ENCODE measurements around the gene TP53AIP1.

DNA sequence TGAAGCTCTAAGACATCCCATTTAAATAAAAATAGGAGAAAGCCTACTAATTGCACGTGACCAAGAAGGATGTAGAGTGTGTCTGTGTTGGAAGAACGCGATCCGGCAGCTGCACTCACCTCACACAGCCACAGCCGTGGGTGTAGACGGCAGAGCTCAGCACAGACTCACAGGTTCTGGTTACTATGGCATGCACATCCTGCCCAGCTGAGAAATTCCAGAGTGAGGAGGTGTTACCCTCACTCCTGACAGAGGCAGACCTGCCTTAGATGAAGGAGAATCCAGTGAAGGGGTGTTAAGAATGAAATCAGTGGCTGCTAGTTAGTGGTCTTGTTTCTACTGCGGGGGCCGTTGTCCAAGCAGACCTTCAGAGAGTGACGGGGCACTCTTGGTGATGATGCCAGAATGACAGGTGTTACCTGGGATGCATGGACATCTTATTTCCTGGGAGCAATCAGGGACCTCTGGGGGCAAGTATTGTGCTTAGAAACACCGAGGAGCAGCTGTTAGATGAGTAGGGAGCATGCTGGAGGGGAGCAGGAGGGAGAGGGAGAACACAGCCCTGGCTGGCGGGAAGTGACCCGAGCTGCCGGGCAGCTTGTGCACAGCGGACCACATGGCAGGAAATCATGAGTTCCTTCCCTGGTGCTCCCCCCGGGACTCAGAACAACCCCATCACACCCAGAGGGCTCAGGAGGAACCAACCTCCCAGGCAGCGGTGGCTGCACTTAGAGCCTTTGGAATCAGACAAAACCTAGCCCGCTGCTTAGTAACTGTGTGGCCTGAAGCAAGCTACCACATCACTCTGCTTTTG, 39.2 kb downstream of the TP53AIP1 start:
- TF ChIP-seq, protein P1, sequence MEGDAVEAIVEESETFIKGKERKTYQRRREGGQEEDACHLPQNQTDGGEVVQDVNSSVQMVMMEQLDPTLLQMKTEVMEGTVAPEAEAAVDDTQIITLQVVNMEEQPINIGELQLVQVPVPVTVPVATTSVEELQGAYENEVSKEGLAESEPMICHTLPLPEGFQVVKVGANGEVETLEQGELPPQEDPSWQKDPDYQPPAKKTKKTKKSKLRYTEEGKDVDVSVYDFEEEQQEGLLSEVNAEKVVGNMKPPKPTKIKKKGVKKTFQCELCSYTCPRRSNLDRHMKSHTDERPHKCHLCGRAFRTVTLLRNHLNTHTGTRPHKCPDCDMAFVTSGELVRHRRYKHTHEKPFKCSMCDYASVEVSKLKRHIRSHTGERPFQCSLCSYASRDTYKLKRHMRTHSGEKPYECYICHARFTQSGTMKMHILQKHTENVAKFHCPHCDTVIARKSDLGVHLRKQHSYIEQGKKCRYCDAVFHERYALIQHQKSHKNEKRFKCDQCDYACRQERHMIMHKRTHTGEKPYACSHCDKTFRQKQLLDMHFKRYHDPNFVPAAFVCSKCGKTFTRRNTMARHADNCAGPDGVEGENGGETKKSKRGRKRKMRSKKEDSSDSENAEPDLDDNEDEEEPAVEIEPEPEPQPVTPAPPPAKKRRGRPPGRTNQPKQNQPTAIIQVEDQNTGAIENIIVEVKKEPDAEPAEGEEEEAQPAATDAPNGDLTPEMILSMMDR (conservative IDR thresholded peaks at IDR 0.05) = no peak
- no peak for TF ChIP-seq ZFX (IDR thresholded peaks at IDR 0.05)
